Cardiac muscle cell (in vitro differentiated cells and primary cell): ENCODE data around the gene SERPINC1. TPM values are rescaled to one million over a fixed set of nuclear protein-coding genes. Genes with fewer than 3 reads are reported as not detected.
"Not testable (repeated sequence)": the region's sequence is repeated elsewhere in the genome, so short reads cannot be mapped to it uniquely, and the experiment has no call there.

Source experiments
- DNase-seq, 2 donors: peaks; one replicate each; pipeline versions ENCODE4 v3.0.0 to v3.0.0-alpha.2; 2010 to 2017; ENCODE audit warnings: low read depth in 1 of 2, low spot score in 1 of 2
- H3K27ac ChIP-seq: fragments of 200-600 bp; sonication (generic); 2 replicates; pipeline ENCODE4 v1.5.1; 2016
- H3K27me3 ChIP-seq: fragments of 200-600 bp; sonication (generic); 2 replicates; pipeline ENCODE4 v1.6.0; 2016; ENCODE audit warnings: control low read depth
- H3K36me3 ChIP-seq: fragments of 200-600 bp; sonication (generic); 2 replicates; pipeline ENCODE4 v1.5.1; 2016; ENCODE audit warnings: control low read depth
- H3K4me1 ChIP-seq: fragments of 200-600 bp; sonication (generic); 2 replicates; pipeline ENCODE4 v1.8.1; 2017; ENCODE audit warnings: low read depth, mild to moderate bottlenecking, mixed run types
- H3K4me3 ChIP-seq: fragments of 200-600 bp; sonication (generic); 2 replicates; pipeline ENCODE4 v1.5.1; 2016; ENCODE audit warnings: mild to moderate bottlenecking
- H3K9me3 ChIP-seq: fragments of 200-600 bp; sonication (generic); 2 replicates; pipeline ENCODE4 v1.5.1; 2017; ENCODE audit warnings: low read depth, mild to moderate bottlenecking, control low read depth
- CTCF ChIP-seq: IDR thresholded peaks from 2 replicates; pipeline ENCODE4 v1.5.1; 2012; ENCODE audit warnings: low read depth, mild to moderate bottlenecking, low read length
- polyA plus RNA-seq: library from polyadenylated mRNA; unstranded; fragments of >200 nt; fragmentation: Nextera tagmentation; extraction: Ambion mirVana; gene quantifications from 2 replicates; pipeline ENCODE4 v1.2.1, GENCODE V29; 2016
- total RNA-seq: library from RNA; depleted of rRNA; stranded (reverse); fragments of >200 nt; gene quantifications from 2 replicates; pipeline ENCODE4 v1.2.3, GENCODE V29; 2016

The SERPINC1 gene
- 0.36 TPM in 1 of 2 replicates, not detected in the other for total RNA-seq
- not detected in 2 replicates for polyA plus RNA-seq

DNA sequence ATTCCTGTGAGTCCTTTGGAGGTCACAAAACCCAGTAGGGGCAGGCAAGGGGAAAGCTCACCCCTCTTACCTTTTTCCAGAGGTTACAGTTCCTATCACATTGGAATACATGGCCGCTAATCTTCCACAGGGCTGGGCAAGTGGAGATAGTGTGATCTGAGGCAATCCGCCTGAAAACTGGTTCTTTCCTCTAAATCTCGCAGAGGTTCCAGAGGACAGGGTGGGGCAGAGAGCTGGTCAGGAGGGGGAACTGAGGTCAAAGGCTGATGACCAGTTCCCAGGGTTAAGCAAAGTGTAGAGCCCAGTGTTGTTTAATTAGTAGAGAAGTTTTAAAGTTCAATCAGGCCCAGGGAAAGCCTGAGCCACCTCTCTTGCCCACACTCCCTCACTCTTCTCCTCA is at the start of gene SERPINC1:
SERPINC1 (minus strand) TSS at position 179 of the 400 bp plus-strand sequence; CDS start at position 111, 68 bp downstream.
- H3K9me3 ChIP-seq = no peaks in the 10 kb centered on the region
- H3K27me3 ChIP-seq = no peaks in the 10 kb centered on the region
- no peak within 1 kb of the TSS for H3K4me3 ChIP-seq
- H3K27ac ChIP-seq = no peak within 1 kb of the TSS
- no peaks in the 10 kb centered on the region for H3K36me3 ChIP-seq
- H3K4me1 ChIP-seq = no peaks in the 10 kb centered on the region
- no peak for TF ChIP-seq CTCF
- no peak for DNase-seq

DNA sequence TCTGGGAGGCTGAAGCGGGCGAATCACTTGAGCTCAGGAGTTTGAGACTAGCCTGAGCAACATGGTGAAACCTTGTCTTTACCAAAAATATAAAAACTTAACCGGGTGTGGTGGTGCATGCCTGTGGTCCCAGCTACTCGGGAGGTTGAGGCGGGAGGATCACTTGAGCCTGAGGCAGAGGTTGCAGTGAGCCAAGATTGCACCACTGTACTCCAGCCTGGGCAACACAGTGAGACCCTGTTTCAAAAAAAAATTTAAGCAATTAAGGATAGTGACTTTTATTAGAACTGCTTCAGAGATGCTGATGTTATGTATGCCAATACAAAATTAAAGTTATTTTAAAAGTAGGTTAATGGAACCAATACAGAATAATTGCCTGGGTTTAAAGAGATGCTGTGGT is 48.8 kb upstream of the SERPINC1 start:
- not testable (repeated sequence) for H3K4me1 ChIP-seq, H3K27ac ChIP-seq, H3K9me3 ChIP-seq, DNase-seq, H3K27me3 ChIP-seq, H3K4me3 ChIP-seq
- peaks cover 85% of the 10 kb centered on the region for H3K36me3 ChIP-seq

GRCh38 chr1:173963477-173963876 is 46.4 kb upstream of the SERPINC1 start:
- H3K27me3 ChIP-seq = no peaks in the 10 kb centered on the region

GRCh38 chr1:173960625-173961024 is 43.5 kb upstream of the SERPINC1 start:
- DNase-seq = peak in 1 of 2 donors; percentile 24
- TF ChIP-seq CTCF = no peak
- Histone ChIP-seq H3K36me3 (peaks cover 86% of the 10 kb centered on the region), H3K27ac (no peak overlapping the region), H3K27me3 (no peaks in the 10 kb centered on the region), H3K4me1 (no peaks in the 10 kb centered on the region), H3K4me3 (no peak overlapping the region), H3K9me3 (no peaks in the 10 kb centered on the region)

More at GRCh38 chr1:173963477-173963876, 46.4 kb upstream of the SERPINC1 start:
- Histone ChIP-seq H3K36me3 (peaks cover 91% of the 10 kb centered on the region), H3K4me1 (no peaks in the 10 kb centered on the region), H3K9me3 (no peaks in the 10 kb centered on the region), H3K27ac (no peak overlapping the region), H3K4me3 (no peak overlapping the region)
- no peak for DNase-seq
- no peak for TF ChIP-seq CTCF

DNA sequence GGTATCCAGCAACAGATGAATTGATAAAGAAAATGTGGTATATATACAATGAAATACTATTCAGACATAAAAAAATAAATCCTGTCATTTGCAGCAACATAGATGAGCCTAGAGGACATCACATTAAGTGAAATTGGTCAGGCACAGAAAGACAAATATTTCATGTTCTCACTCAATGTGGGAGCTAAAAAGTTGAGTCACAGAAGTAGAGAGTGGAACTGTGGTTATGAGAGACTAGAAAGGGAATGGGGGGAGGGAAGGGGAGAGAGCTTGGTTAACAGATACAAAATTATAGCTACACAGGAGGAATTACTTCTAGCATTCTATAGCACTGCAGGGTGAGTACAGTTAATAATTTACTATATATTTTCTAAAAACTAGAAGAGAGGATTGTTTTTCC is 37.1 kb upstream of the SERPINC1 start:
- peak in 1 of 2 donors; percentile 5 for DNase-seq
- Histone ChIP-seq H3K9me3 (no peaks in the 10 kb centered on the region), H3K36me3 (peaks cover 71% of the 10 kb centered on the region), H3K27ac (no peak overlapping the region), H3K4me3 (no peak overlapping the region), H3K27me3 (no peaks in the 10 kb centered on the region), H3K4me1 (no peaks in the 10 kb centered on the region)
- no peak for TF ChIP-seq CTCF

DNA sequence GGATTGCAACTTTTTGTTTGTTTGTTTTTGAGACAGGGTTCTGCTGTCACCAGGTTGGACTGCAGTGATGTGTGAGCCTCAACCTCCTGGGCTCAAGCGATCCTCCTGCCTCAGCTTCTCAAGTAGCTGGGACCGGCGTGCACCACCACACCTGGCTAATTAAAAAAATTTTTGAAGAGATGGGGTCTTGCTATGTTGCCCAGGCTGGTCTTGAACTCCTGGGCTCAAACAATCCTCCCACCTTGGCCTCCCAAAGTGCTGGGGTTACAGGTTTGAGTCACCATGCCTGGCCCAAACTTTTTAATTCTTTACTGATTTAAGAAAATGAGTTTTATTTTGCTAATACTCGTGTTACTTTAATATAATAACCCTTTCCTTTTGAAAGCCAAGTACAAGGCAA is 31.5 kb upstream of the SERPINC1 start:
- Histone ChIP-seq H3K27me3 (no peaks in the 10 kb centered on the region), H3K9me3 (no peaks in the 10 kb centered on the region), H3K4me1 (no peaks in the 10 kb centered on the region), H3K36me3 (peaks cover 79% of the 10 kb centered on the region), H3K4me3 (no peak overlapping the region), H3K27ac (no peak overlapping the region)
- no peak for DNase-seq
- TF ChIP-seq CTCF = no peak
